Cardiac fibroblast (primary cell): ENCODE results near the gene ATP6V1F.
"Not testable (repeated sequence)": the region's sequence is repeated elsewhere in the genome, so short reads cannot be mapped to it uniquely, and the experiment has no call there.

Experiments used
- DNase-seq, 2 donors: peaks; one replicate each; pipeline versions ENCODE4 v3.0.0 to v3.0.0-alpha.2; 2010; ENCODE audit warnings: low read depth in 2 of 2
- H3K4me3 ChIP-seq, 2 donors: replicated peaks in 1 of 2; 1 replicate in 1 of 2; 2 replicates in 1 of 2; pipeline ENCODE4 v1.5.1; 2011; ENCODE audit warnings: low read depth in 2 of 2, low read length in 2 of 2, mild to moderate bottlenecking in 2 of 2, moderate library complexity in 1 of 2
- CTCF ChIP-seq: IDR thresholded peaks from one replicate; pipeline ENCODE4 v1.5.1; 2011; ENCODE audit warnings: low read depth, mild to moderate bottlenecking, low read length, inconsistent platforms

Gene ATP6V1F

GRCh38 chr7:128911423-128912031 lies 48.9 kb downstream of the ATP6V1F start:
- peak in 1 of 2 donors; percentile 27 for DNase-seq
- no peak for TF ChIP-seq CTCF
- no peak overlapping the region for H3K4me3 ChIP-seq

- no peak for TF ChIP-seq CTCF
- H3K4me3 ChIP-seq = no peak overlapping the region
- no peak for DNase-seq
Measured at GRCh38 chr7:128912281-128912680, 49.6 kb downstream of the ATP6V1F start.

GRCh38 chr7:128912709-128913495 lies 50.2 kb downstream of the ATP6V1F start:
- DNase-seq, H3K4me3 ChIP-seq: not testable (repeated sequence)

GRCh38 chr7:128913870-128914565 lies 51.4 kb downstream of the ATP6V1F start:
- no peak for DNase-seq
- H3K4me3 ChIP-seq = no peak overlapping the region
- TF ChIP-seq CTCF = no peak

- no peak for DNase-seq
- TF ChIP-seq CTCF = no peak
- H3K4me3 ChIP-seq = no peak overlapping the region
Measured at GRCh38 chr7:128914566-128915151, 52.0 kb downstream of the ATP6V1F start.

GRCh38 chr7:128915271-128915819 lies 52.7 kb downstream of the ATP6V1F start:
- DNase-seq = no peak
- peak overlapping the region in 1 of 2 donors; percentile 26 for H3K4me3 ChIP-seq
- TF ChIP-seq CTCF = no peak
